WERI-Rb-1 (cell line): Measurements from ENCODE around the gene MAD1L1.

ENCODE experiments used
- DNase-seq: peaks from one replicate; pipeline ENCODE4 v3.0.0-alpha.2; 2020
- H3K27ac ChIP-seq: fragments of 250-450 bp; sonication (Bioruptor Pico); 2 replicates; pipeline ENCODE4 v1.5.1; 2020; ENCODE audit warnings: mild to moderate bottlenecking, moderate library complexity
- H3K27me3 ChIP-seq: fragments of 250-450 bp; sonication (Bioruptor Pico); 2 replicates; pipeline ENCODE4 v1.5.1; 2021; ENCODE audit warnings: mild to moderate bottlenecking, low read depth, moderate library complexity; ENCODE audit not compliant: insufficient read depth, severe bottlenecking
- H3K36me3 ChIP-seq: fragments of 250-450 bp; sonication (Bioruptor Pico); 2 replicates; pipeline ENCODE4 v1.5.1; 2020; ENCODE audit warnings: mild to moderate bottlenecking, moderate library complexity
- H3K4me3 ChIP-seq: 2 replicates; pipeline ENCODE4 v1.5.1; 2011; ENCODE audit warnings: low read depth, mild to moderate bottlenecking, control low read depth, low read length
- H3K9me3 ChIP-seq: fragments of 250-450 bp; sonication (Bioruptor Pico); 2 replicates; pipeline ENCODE4 v1.5.1; 2021; ENCODE audit warnings: mild to moderate bottlenecking, moderate library complexity; ENCODE audit not compliant: severe bottlenecking
- TF ChIP-seq, protein P1 (sequence below): IDR thresholded peaks from 2 replicates; pipeline ENCODE4 v1.5.1; 2011; ENCODE audit warnings: low read depth, mild to moderate bottlenecking, control low read depth, inconsistent platforms, low read length

The MAD1L1 gene

DNA sequence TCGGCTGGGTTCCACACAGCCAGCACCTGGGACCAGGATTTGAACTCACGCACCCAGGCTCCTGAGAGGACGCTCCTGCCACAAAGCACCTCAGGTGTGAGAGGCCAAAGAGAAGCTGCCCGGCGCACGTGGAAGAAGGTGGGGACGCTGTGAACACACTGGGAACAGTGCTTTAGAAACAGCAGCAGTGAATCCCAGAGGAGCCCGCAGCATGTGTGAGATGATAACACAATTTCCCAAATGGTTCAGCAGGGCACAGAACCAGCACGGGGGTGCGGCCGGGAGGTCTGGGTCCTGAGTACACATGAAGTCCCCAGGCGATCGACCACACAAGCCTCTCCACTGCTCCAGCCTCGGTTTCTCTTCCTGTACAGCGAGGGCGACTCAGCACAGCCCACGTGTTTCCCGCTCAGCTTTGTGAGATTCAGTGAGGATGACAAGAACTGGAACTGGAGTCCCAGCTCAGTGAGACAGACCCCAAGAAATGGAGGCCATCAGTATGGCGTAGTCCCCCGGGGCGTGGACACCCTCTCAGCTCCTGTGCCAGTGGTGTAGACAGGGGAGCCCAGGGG is 188.3 kb downstream of the MAD1L1 start:
- TF ChIP-seq, protein P1, sequence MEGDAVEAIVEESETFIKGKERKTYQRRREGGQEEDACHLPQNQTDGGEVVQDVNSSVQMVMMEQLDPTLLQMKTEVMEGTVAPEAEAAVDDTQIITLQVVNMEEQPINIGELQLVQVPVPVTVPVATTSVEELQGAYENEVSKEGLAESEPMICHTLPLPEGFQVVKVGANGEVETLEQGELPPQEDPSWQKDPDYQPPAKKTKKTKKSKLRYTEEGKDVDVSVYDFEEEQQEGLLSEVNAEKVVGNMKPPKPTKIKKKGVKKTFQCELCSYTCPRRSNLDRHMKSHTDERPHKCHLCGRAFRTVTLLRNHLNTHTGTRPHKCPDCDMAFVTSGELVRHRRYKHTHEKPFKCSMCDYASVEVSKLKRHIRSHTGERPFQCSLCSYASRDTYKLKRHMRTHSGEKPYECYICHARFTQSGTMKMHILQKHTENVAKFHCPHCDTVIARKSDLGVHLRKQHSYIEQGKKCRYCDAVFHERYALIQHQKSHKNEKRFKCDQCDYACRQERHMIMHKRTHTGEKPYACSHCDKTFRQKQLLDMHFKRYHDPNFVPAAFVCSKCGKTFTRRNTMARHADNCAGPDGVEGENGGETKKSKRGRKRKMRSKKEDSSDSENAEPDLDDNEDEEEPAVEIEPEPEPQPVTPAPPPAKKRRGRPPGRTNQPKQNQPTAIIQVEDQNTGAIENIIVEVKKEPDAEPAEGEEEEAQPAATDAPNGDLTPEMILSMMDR, result no peak
- Histone ChIP-seq H3K36me3 (peaks cover 8% of the 10 kb centered on the region), H3K27me3 (no peaks in the 10 kb centered on the region), H3K9me3 (peaks cover 7% of the 10 kb centered on the region), H3K4me3 (no peak overlapping the region), H3K27ac (no peak overlapping the region)
- no peak for DNase-seq

DNA sequence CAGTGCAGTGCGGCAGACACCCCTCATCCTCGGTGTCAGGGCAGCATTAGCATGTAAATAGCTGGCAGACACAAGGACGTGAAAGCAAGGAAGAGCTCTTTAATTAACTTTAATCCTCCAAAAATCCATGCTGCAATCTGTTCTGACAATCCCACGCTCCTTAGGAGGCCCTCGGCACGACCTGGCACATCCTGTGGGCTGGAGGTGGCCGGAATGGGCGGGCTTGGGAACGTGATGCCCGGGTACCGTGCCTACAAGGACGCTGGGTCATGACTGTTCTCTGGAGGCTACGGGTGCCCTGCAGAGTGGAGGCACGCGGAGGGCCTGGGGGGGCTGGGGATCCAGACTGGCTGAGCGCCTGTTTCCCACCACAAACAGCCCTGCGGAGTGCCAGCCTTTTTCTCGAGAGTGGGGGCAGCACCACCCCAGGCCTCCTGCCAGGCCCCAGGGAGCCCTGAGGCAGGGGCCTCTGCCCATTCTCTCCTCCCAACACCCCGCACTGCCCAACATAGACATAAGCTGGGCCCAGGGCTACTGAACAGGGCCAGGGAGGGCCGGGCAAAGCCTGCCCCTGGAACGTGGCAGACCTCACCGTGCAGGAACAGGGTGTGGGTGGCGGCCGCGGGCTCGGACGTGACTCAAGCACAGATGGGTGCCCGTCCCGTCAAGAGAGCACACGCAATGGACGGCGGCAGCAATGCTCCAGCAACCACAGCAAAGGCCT is 189.3 kb downstream of the MAD1L1 start:
- H3K36me3 ChIP-seq, result peaks cover 8% of the 10 kb centered on the region
- no peak overlapping the region for H3K4me3 ChIP-seq
- peak; percentile 68 for DNase-seq
- TF ChIP-seq, protein P1, result no peak
- peaks cover 7% of the 10 kb centered on the region for H3K9me3 ChIP-seq
- H3K27me3 ChIP-seq, result no peaks in the 10 kb centered on the region
- H3K27ac ChIP-seq, result no peak overlapping the region

DNA sequence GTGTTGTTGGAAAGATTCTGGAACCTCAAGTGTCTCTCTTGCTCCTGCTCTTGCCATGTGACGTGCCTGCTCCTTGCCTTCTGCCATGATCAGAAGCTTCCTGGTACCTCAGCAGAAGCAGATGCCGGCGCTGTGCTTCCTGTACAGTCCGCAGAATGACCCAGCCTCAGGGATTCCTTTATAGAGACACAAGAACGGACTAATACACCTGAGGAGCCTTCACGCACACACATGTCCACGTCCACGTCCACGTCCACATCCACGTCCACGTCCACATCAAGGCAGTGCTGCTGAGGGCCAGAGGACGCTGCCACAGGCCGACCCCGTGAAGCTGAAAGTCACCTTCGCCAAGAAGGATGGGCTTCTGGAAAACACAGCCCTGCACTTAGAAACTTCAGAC is 190.1 kb downstream of the MAD1L1 start:
- TF ChIP-seq, protein P1, result no peak
- Histone ChIP-seq H3K27ac (no peak overlapping the region), H3K27me3 (no peaks in the 10 kb centered on the region), H3K9me3 (peaks cover 7% of the 10 kb centered on the region), H3K36me3 (peaks cover 8% of the 10 kb centered on the region), H3K4me3 (no peak overlapping the region)
- DNase-seq, result peak; percentile 1

GRCh38 chr7:2041496-2042367 is 191.0 kb downstream of the MAD1L1 start:
- DNase-seq, result peak; percentile 1
- H3K27me3 ChIP-seq, result no peaks in the 10 kb centered on the region
- H3K4me3 ChIP-seq, result no peak overlapping the region
- no peak overlapping the region for H3K27ac ChIP-seq
- TF ChIP-seq, protein P1, result no peak
- peaks cover 7% of the 10 kb centered on the region for H3K9me3 ChIP-seq
- H3K36me3 ChIP-seq, result peaks cover 8% of the 10 kb centered on the region

GRCh38 chr7:2040893-2041270 is 191.9 kb downstream of the MAD1L1 start:
- Histone ChIP-seq H3K27ac (no peak overlapping the region), H3K36me3 (peaks cover 8% of the 10 kb centered on the region), H3K9me3 (peaks cover 7% of the 10 kb centered on the region), H3K4me3 (no peak overlapping the region), H3K27me3 (no peaks in the 10 kb centered on the region)
- peak; percentile 14 for DNase-seq
- TF ChIP-seq, protein P1, result no peak
